Activated CD4-positive, CD25-positive, alpha-beta regulatory T cell treated with anti-CD3 and anti-CD28 coated beads, Interleukin-2, amount 50 U/mL, for 24 hours (primary cell): Measurements from ENCODE around the gene ITGB1.
"Not testable (repeated sequence)": the region's sequence is repeated elsewhere in the genome, so short reads cannot be mapped to it uniquely, and the experiment has no call there.

Experiments
- ATAC-seq, 2 donors: fragments of 150-1000 bp; cut with Tn5 transposase; one replicate each; pipeline ENCODE4 v1.10.0; 2021; ENCODE audit warnings: mild to moderate bottlenecking in 1 of 2, moderate library complexity in 1 of 2

ITGB1 gene

GRCh38 chr10:32980242-32980557 is 22.2 kb upstream of the ITGB1 start:
- ATAC-seq: no peak

- not testable (repeated sequence) for ATAC-seq
These were observed 21.7 kb upstream of the ITGB1 start for GRCh38 chr10:32979719-32980118.

GRCh38 chr10:32979041-32979440 is 21.0 kb upstream of the ITGB1 start:
- no peak for ATAC-seq

- not testable (repeated sequence) for ATAC-seq
These were observed 20.1 kb upstream of the ITGB1 start for GRCh38 chr10:32977846-32978809.

- ATAC-seq: no peak
These were observed 18.3 kb upstream of the ITGB1 start for GRCh38 chr10:32976338-32976737.

GRCh38 chr10:32972929-32973328 is 14.9 kb upstream of the ITGB1 start:
- ATAC-seq: peak in 1 of 2 donors; percentile 44

GRCh38 chr10:32972460-32972859 is 14.4 kb upstream of the ITGB1 start:
- ATAC-seq: no peak

- ATAC-seq: no peak
These were observed 13.6 kb upstream of the ITGB1 start for GRCh38 chr10:32971536-32972091.

GRCh38 chr10:32970910-32971309 is 12.9 kb upstream of the ITGB1 start:
- ATAC-seq: peak; percentile 70 to 86

- no peak for ATAC-seq
These were observed 6.2 kb upstream of the ITGB1 start for GRCh38 chr10:32964270-32964669.

GRCh38 chr10:32963096-32963495 is 5.1 kb upstream of the ITGB1 start:
- ATAC-seq: no peak

- no peak for ATAC-seq
These were observed 4.5 kb upstream of the ITGB1 start for GRCh38 chr10:32962521-32962920.

- ATAC-seq: no peak
These were observed 3.9 kb upstream of the ITGB1 start for GRCh38 chr10:32961895-32962369.

- no peak for ATAC-seq
These were observed 3.4 kb upstream of the ITGB1 start for GRCh38 chr10:32961343-32961894.

GRCh38 chr10:32960022-32960421 is 2.0 kb upstream of the ITGB1 start:
- ATAC-seq: no peak

GRCh38 chr10:32959006-32959920 is 1.2 kb upstream of the ITGB1 start:
- ATAC-seq: peak; percentile 42 to 62

- peak; percentile 7 to 12 for ATAC-seq
These were observed 517 bp downstream of the ITGB1 start for GRCh38 chr10:32957341-32958084.

GRCh38 chr10:32956365-32957197 is 1.4 kb downstream of the ITGB1 start:
- no peak for ATAC-seq

- ATAC-seq: no peak
These were observed 2.2 kb downstream of the ITGB1 start for GRCh38 chr10:32955790-32956189.

- ATAC-seq: no peak
These were observed 2.7 kb downstream of the ITGB1 start for GRCh38 chr10:32955299-32955772.
